Astrocyte (in vitro differentiated cells and primary cell): Measurements from ENCODE around the gene KCNIP2.

Experiments used
- EZH2 ChIP-seq: IDR thresholded peaks from 2 replicates; pipeline ENCODE4 v1.6.1; 2012; ENCODE audit warnings: mild to moderate bottlenecking, low read length, inconsistent platforms; ENCODE audit not compliant: insufficient read depth
- TF ChIP-seq, protein P1 (sequence below): IDR thresholded peaks from 2 replicates; pipeline ENCODE4 v1.5.1; 2011; ENCODE audit warnings: low read depth, mild to moderate bottlenecking, inconsistent platforms, low read length, moderate library complexity; ENCODE audit not compliant: insufficient read depth

DNA sequence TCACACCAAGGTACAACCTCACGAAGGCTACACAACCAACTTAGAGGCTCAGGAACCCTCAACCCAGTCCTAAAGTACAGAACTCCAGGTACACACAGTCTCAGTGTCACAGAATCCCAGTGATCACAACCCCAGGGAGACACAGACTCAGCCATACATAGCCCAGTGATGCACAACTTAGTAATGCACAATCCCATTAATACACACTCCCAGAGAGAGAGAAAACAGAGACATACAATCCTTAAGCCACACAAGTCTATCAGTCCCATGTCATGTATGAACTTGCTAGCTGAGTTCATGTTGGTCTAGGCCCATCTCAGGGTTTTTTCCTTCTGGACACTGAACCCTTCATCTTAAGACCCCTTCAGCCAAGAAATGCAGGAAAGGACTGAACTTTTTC lies 4.6 kb downstream of the KCNIP2 start:
- TF ChIP-seq, protein P1, sequence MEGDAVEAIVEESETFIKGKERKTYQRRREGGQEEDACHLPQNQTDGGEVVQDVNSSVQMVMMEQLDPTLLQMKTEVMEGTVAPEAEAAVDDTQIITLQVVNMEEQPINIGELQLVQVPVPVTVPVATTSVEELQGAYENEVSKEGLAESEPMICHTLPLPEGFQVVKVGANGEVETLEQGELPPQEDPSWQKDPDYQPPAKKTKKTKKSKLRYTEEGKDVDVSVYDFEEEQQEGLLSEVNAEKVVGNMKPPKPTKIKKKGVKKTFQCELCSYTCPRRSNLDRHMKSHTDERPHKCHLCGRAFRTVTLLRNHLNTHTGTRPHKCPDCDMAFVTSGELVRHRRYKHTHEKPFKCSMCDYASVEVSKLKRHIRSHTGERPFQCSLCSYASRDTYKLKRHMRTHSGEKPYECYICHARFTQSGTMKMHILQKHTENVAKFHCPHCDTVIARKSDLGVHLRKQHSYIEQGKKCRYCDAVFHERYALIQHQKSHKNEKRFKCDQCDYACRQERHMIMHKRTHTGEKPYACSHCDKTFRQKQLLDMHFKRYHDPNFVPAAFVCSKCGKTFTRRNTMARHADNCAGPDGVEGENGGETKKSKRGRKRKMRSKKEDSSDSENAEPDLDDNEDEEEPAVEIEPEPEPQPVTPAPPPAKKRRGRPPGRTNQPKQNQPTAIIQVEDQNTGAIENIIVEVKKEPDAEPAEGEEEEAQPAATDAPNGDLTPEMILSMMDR, result no peak
- no peak for TF ChIP-seq EZH2
